GM19025 (cell line): ENCODE data around the gene DMRT1.

ENCODE experiments used
- ATAC-seq: cut with Tn5 transposase; IDR thresholded peaks from one replicate; pipeline ENCODE4 v1.9.1; 2021; ENCODE audit warnings: mild to moderate bottlenecking, low read depth, moderate library complexity; ENCODE audit not compliant: unreplicated experiment

Gene DMRT1

DNA sequence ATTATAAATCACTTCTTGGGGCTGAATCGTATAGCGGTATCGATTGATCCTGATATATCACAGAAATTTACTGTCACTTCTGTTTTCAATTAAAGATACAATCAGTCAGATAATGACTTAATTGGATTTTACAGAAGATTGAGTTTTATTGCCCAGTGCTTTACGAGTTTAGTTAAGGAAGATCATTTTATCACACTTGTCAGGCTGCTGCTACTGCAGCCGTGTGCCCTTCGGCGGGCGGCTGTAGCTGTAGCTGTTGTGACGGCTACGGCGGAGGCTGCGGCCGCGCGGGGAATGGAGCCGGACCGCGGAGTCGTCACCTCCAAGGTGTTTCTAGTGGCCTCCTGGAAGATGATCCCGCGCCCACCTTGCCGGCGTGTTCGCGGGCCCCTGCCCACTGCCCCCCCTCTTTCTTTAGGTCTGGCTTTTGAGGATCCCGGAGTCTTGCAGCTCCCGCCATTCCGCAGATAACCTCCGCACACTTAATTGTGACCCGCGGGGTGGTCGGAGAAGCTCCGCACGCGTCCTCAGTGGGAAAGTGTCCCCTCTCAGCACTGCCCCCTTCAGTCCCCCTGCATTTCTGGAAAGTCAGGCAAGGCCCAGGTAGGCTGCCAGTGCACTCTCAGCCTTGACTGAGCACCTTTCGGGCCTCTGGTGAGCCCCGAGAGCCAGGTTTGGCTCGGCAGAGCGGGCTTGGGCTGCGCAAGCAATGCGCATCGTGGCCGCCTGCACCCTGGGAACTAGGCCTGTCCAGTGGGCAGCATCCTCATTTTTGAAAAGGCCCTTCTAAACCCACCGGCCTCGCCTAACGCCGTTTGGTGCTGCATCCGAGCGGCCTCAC is 128.0 kb downstream of the DMRT1 start:
- no peak for ATAC-seq

- no peak for ATAC-seq
Measured at GRCh38 chr9:970151-970996, 128.9 kb downstream of the DMRT1 start.

DNA sequence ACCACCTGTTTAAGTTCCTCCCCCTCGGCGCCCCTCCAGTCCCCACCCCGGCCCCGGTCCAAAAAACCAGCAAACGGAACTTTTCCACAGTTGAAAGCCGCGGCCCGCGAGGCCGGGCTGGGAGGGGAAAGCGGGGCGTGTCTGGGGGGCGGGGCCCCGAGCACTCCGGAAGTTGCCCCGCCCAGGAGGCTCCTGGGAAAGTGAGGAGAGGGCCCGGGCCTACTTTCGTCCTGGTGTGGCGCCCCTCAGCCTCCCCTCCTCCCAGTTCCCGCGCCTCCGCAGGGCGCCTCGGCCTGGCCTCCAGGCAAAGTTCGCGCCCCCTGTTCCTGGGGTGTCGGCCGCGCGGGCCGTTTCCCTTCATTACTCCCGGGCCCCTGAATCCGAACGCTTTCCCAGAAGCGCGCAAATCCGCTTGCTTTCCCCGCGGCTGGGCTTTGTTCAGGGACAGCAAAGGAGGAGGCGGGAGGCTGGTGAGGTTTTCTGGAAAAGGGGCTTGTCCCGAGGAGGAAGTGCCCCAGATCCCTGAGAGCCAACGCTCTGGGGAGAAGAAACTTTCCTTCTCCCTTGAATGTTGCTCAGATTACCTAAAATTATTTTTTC is 130.5 kb downstream of the DMRT1 start:
- no peak for ATAC-seq

DNA sequence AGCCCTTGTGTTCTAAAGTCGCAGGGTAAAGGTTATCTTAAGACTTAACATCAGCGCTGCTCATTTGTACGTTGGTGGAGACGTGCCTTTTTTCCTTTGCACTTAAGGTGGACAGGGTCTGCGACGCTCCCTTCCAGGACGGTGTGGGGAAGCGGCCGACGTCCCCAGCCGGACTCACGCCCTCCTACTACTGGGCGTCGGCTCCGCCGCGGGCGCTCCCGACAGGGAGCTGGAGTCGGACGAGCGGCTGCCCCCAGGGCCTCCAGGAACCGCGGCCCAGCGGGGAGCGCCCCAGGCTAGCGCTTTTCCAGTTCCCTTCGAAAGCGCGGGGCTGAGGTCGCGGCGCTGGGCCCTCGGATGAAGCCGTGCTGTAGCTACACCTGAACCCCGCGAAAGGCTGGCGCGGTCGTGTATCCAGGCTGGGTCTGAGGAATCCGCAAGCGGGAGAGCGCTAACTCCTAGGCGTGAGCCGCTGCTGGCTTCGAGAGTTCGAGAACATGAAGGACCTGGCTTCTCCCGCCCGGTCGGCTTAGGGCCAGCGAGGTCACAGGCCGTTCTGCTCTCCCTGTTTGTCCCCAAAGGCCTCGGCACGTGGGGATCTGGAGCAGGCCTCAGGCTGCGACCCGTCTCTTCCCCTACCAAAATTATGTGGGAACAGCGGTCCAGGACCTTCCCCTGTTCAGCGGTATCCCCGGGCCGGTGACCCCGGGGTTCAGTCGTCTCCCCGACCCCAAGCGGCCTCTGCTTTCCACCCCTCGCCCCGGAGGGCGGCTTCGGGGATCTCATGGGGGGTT is 131.2 kb downstream of the DMRT1 start:
- no peak for ATAC-seq

DNA sequence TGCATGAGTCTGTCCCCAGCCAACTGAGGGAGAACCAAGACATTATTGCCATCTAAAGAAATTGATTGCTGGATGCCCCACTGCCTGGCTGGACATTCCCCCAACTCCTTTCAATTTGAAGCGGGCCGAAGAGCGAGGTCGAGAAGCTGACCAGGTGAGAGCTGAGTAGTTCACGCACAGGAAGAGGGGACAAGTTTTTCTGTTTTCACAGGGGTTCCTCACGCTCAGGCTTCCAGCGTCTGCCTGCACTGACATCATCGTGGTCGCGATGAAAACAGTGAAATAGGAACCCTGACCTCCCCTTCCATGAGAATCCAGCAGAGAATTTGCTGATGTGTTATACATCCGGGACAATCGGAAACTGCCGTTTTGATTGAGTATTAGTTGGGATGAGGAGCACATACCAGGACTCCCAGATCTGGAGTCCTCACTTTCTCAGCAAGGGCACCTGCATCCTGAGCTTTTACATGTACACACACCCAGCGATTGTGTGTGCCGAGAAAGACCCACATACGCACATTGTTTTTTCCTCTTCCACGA is 131.9 kb downstream of the DMRT1 start:
- ATAC-seq, result no peak

DNA sequence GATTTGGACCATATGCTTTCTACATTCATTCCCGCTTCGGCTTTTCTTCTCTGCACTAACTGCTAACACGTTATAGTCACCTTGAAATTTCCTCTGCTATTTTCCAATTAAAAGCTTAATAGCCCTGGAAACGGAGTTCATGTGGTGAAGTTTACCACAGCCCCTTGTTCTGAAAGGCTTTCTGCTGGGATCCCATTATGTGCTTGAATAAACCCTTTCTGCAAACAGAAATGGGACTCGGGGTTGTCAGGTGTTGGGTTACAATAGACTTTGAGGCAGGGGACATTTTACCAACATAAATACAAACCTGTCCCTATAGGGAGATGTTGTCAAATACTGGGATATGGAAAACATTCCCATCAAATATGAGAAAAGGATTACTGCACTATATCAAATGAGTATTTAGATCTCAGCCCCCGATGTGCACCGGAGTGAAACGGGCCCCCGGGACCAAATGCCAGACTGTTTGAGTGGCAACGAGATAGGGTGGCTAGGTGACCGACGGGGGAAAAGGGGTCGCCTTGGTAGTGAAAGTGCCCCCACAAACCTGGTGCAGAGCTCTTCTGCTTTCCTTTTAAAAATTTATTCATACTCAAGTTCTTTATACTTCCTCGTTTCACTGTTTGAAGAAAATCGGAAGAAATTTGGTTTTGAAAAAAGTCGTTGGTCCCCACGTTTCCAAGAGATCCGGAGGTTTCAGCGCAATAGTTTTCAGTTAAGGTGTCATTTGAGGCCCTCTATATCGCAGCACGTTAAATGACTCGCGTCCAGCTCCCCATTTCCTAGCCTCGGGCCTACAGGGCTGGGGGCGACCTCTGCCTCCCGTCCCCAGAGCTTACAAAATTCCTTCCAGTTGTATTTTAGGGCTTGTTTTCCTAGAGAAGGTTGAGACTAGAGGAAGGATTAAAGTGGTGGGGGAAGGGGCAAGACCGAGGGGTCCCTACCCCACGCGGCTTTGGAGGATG is 132.8 kb downstream of the DMRT1 start:
- ATAC-seq, result no peak

GRCh38 chr9:974996-975739 is 133.7 kb downstream of the DMRT1 start:
- no peak for ATAC-seq

DNA sequence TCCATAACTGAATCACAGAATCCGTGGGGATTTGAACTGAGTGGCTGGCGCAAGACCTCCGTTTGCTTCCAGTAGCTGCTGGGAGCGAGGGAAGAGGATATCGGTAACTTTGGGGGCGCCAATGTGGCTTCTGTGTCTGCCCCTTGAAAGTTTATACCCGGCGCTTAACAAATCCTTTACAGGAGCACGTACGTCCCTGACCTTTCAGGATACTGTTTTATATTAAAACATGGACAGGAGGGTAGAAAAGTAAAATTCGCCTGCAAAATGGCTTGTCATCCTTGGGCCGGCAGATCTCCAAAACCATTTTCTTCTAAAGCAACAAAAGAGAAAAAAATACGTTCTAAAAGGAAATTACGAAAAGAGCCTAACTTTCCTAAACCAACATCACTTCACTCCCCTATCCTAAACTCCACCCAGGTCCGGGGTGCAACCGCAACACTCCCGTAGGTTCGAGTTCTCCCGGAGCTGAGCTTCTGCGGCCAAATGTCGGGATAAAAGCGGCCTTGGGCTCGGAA is 134.3 kb downstream of the DMRT1 start:
- no peak for ATAC-seq

- no peak for ATAC-seq
Measured at GRCh38 chr9:976258-976942, 134.9 kb downstream of the DMRT1 start, which contains the start of gene DMRT3. TSS of gene DMRT3 (plus strand) at chr9:976655. CDS start at chr9:977002, 347 bp downstream.

- no peak for ATAC-seq
Measured at GRCh38 chr9:976943-977837, 135.7 kb downstream of the DMRT1 start.

DNA sequence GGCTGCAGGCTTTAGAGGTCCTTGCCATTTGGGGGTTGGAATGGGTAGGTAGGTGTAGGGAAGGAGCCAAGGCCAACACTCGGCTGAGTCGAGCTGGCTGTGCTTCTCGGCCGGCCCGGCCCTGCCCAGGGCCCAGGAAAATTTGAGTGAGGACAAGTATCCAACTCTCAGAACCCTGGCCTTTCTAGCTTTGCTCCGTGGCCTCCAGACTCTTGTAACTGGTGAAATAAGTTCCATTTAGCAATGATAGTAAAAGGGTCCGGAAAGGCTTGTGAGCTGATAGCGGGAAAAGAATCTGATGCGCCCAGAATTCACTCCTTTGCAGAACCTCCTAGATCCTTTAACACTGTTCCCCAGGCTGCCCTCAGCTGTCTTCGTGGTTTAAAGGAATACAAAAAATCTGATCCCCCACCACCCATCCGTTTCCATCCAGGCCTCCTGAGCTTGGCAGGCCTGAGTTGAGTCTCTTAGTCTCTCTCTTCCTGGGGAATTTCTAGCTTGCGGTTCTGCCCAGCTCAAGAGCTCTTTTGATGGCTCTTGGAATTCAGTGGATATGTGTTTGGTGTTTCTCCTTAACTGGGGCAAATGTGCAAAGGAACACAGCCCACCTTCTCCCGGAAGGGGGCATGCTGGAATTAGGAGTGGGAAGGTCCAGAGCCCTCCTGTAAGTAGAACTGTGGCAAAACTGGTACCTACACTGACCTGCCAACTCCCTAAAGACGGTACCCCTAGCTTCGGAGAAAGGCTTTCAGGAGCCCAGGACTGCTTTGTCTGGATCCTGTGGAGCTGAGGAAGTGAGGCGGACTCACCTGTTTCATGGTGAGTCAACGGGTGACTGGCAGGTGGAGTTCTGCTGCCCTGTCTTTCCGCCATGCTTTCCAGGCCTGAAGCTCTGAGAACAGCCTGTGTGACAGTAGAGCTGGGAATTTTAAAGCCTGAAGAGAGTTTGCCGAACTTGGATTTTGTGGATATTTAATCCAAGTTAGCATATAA is 136.6 kb downstream of the DMRT1 start:
- ATAC-seq, result no peak

DNA sequence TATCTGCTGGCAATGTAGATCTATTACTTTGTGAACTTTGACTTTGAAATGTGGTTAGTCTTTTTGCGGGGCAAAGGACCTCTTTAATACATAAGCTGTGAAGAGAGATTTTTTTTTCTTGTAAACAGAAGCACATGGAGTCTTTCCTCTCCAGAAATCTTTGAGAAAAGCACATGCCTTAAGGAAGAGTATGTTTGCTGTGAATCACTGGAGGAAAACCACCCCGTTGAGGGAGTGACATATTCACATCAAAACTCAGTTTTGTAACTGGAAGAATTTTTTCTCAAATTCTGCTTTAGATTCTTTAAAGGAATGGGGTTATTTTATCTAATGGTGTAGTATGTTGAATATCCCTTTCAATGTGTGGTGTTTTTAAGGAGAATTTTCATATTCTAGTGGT is 138.5 kb downstream of the DMRT1 start:
- ATAC-seq, result no peak

DNA sequence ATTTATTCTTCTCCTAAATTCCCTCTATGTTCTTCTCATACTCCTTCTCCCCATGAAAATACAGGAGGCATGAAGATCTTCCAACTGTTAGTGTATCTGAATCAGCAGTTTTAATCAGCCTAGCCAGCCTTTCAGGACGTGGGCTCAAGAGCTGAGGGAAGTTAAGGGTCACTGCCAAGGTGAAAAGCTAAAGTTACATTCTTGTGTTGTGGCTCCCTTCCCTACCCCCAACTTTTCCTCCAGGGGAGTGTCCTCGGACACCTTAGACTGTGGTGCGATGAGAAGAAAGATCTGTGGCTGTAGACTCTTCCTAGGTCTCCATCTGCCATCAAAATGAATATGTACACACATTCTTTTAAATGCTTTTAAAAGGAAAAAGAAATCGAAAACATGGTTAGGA is 139.1 kb downstream of the DMRT1 start:
- no peak for ATAC-seq

DNA sequence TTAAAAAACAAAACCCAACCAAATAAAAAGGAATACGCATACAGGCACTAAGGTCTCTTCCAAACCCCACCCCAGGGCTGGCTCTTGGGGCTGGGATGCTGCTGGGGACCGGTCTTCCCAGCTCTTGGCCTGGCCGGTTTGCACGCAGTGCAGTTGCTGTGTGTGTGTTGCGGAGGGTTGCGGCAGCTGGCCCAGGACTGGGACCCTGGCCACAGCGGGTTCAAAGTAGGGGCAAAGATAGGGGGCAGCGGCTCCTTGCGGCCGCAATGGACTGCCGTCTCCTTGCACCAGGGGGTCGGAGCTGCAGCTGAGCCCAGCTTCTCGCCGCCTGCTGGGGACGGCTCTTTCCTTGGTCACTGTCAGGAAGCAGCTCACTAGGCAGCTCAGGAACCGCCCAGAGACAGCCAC is 140.0 kb downstream of the DMRT1 start:
- no peak for ATAC-seq
